PC-3 (cell line): ENCODE results near the gene TTLL10.

Source experiments
- EZH2 ChIP-seq: fragments of 300-600 bp; sonication (generic); IDR thresholded peaks from one replicate; pipeline ENCODE4 v1.6.1; 2017; ENCODE audit warnings: antibody characterized with exemption, mild to moderate bottlenecking, low read length; ENCODE audit not compliant: unreplicated experiment
- EZH2phosphoT487 ChIP-seq: fragments of 300-600 bp; sonication (generic); IDR thresholded peaks from 2 replicates; pipeline ENCODE4 v1.6.1; 2018; ENCODE audit warnings: mild to moderate bottlenecking, antibody characterized with exemption, low read length, borderline replicate concordance
- TF ChIP-seq, protein P1 (sequence below): fragments of 300-600 bp; sonication (generic); conservative IDR thresholded peaks from 2 replicates; pipeline ENCODE4 v1.5.1; 2017; ENCODE audit warnings: antibody characterized with exemption, low read depth, mild to moderate bottlenecking, low read length

GRCh38 chr1:1206376-1206965 is 32.8 kb downstream of the TTLL10 start, which contains the start of gene TNFRSF18:
- TF ChIP-seq, protein P1, sequence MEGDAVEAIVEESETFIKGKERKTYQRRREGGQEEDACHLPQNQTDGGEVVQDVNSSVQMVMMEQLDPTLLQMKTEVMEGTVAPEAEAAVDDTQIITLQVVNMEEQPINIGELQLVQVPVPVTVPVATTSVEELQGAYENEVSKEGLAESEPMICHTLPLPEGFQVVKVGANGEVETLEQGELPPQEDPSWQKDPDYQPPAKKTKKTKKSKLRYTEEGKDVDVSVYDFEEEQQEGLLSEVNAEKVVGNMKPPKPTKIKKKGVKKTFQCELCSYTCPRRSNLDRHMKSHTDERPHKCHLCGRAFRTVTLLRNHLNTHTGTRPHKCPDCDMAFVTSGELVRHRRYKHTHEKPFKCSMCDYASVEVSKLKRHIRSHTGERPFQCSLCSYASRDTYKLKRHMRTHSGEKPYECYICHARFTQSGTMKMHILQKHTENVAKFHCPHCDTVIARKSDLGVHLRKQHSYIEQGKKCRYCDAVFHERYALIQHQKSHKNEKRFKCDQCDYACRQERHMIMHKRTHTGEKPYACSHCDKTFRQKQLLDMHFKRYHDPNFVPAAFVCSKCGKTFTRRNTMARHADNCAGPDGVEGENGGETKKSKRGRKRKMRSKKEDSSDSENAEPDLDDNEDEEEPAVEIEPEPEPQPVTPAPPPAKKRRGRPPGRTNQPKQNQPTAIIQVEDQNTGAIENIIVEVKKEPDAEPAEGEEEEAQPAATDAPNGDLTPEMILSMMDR, result no peak
- TF ChIP-seq EZH2phosphoT487, result no peak
- no peak for TF ChIP-seq EZH2
